Measurements from ENCODE around the gene DCHS1. TPM values are rescaled to one million over a fixed set of nuclear protein-coding genes. Genes with fewer than 3 reads are reported as not detected.

The DCHS1 gene
- total and polyA plus RNA-seq, 2 experiments from 2014 or later, result 16.0 to 60.2 TPM

DNA sequence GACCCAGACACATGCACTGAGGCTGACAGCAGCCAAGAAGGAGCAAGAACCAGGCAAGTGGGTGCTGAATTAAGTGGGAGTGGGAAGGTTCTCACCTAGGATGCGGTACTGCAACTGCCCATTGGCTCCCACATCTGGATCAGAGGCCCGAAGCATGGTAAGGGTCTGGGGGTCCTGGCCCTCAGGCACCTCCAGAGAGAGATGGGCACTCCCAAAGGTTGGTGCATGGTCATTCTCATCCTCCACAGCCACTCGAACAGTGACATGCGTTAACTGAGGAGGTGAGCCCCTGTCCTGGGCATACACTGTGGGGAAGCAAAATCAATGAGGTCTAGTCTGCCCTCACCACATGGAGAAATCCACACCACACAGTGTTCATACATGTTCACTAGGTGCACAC is 27.1 kb downstream of the DCHS1 start:
- no peak overlapping the region for H3K27ac ChIP-seq
- DNase-seq (ENCODE audit: low read depth in 1 of 2, low spot score in 1 of 2), result no peak
- peaks cover 3% of the 10 kb centered on the region for H3K4me1 ChIP-seq (ENCODE audit: low read depth)
- H3K4me3 ChIP-seq, result no peak overlapping the region
- no peaks in the 10 kb centered on the region for H3K9me3 ChIP-seq (ENCODE audit: low read depth)
- H3K36me3 ChIP-seq, result peaks cover 47% of the 10 kb centered on the region
- H3K27me3 ChIP-seq, result peaks cover 28% of the 10 kb centered on the region
- TF ChIP-seq, protein P1, sequence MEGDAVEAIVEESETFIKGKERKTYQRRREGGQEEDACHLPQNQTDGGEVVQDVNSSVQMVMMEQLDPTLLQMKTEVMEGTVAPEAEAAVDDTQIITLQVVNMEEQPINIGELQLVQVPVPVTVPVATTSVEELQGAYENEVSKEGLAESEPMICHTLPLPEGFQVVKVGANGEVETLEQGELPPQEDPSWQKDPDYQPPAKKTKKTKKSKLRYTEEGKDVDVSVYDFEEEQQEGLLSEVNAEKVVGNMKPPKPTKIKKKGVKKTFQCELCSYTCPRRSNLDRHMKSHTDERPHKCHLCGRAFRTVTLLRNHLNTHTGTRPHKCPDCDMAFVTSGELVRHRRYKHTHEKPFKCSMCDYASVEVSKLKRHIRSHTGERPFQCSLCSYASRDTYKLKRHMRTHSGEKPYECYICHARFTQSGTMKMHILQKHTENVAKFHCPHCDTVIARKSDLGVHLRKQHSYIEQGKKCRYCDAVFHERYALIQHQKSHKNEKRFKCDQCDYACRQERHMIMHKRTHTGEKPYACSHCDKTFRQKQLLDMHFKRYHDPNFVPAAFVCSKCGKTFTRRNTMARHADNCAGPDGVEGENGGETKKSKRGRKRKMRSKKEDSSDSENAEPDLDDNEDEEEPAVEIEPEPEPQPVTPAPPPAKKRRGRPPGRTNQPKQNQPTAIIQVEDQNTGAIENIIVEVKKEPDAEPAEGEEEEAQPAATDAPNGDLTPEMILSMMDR (IDR thresholded peaks at IDR 0.05; ENCODE audit: low read depth, low read length), result no peak

DNA sequence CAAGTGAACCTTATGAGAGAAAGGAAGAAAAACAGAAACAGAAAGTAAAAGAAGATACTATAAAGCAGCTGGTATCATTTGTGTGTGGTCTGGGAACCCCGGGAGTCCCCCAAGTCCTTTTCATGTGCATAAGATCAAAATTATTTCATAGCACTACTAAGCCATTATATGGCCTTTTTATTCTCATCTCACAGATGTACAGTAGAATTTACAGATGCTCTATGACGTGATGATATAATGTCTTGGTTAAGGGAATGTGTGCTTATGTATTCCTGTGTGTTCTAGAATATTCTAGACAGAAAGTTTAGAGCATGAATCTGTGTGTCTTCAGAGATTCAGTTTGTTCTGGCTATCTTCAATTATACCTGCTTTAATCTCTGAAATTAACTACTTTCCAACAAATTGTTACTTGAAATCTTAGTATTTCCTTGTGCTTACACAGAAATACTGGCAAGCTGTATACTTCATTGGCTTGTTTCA is 27.8 kb downstream of the DCHS1 start:
- TF ChIP-seq, protein P1 (IDR thresholded peaks at IDR 0.05; ENCODE audit: low read depth, low read length), result no peak
- H3K27me3 ChIP-seq, result peaks cover 28% of the 10 kb centered on the region
- H3K4me3 ChIP-seq, result no peak overlapping the region
- peaks cover 40% of the 10 kb centered on the region for H3K36me3 ChIP-seq
- H3K9me3 ChIP-seq (ENCODE audit: low read depth), result no peaks in the 10 kb centered on the region
- no peak for DNase-seq (ENCODE audit: low read depth in 1 of 2, low spot score in 1 of 2)
- H3K27ac ChIP-seq, result no peak overlapping the region
- H3K4me1 ChIP-seq (ENCODE audit: low read depth), result no peaks in the 10 kb centered on the region

DNA sequence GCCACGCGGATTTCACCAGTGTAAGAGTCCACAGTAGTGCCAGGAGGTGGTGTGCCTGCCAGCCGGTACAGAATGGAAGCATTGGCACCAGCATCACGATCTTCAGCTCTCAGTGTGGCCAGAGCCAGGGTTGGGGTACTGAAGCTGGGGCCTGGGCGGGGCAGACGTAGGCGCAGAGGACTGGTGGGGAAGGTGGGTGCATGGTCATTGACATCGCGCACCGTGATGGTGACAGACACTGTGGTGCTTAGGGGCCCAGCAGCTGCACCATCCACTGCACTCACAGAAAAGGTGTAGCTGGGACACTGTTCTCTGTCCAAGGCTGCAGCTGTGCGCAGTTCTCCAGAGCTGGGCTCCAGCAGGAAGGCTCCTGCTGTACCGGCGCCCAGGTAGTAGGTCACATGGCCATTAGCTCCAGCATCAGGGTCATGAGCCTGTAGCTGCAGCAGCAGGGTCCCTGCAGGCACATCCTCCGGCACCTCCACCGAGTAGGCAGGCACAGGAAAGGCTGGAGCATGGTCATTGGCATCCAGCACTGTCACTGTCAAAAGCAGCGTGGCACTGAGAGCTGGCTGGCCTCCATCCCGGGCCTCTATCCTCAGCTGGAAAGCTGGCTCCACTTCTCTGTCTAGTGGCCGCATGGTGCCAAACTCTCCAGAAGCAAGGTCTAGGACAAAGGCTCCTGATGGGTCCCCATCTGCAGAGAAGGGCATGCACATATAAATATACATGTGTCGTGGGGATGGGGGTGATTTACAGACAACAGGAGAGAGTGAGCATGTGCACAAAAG is 28.4 kb downstream of the DCHS1 start:
- TF ChIP-seq, protein P1 (IDR thresholded peaks at IDR 0.05; ENCODE audit: low read depth, low read length), result no peak
- peaks cover 25% of the 10 kb centered on the region for H3K27me3 ChIP-seq
- no peaks in the 10 kb centered on the region for H3K4me1 ChIP-seq (ENCODE audit: low read depth)
- H3K9me3 ChIP-seq (ENCODE audit: low read depth), result no peaks in the 10 kb centered on the region
- H3K4me3 ChIP-seq, result no peak overlapping the region
- H3K27ac ChIP-seq, result no peak overlapping the region
- H3K36me3 ChIP-seq, result peaks cover 39% of the 10 kb centered on the region
- no peak for DNase-seq (ENCODE audit: low read depth in 1 of 2, low spot score in 1 of 2)

DNA sequence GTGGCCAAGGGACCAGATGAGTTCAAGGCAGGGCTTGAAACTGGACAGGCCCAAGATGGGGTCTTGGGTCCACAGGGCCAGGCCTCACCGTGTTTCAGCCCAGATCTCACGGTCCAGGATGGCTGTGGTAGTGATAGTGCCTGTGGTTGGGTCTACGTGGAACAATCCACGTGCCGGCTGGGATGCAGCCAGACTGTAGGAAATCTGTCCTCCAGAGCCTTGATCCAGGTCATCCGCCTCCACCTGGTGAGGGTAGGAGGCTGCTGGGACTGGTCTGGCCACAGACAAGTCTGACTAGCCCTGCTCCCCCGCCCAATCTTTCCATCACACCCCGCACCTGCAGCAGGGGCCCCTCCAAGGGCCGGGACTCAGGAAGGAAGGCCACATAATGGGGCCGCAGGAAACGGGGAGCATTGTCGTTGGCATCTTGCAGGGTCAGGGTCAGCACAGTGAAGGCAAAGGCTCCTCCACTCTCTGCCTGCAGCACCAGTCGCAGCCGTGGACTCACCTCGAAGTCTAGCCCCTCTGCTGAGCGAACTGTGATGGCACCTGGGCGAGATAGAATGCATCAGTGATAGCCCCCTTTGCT is 29.7 kb downstream of the DCHS1 start:
- no peak overlapping the region for H3K27ac ChIP-seq
- H3K4me1 ChIP-seq (ENCODE audit: low read depth), result no peaks in the 10 kb centered on the region
- H3K36me3 ChIP-seq, result peaks cover 32% of the 10 kb centered on the region
- H3K9me3 ChIP-seq (ENCODE audit: low read depth), result no peaks in the 10 kb centered on the region
- H3K27me3 ChIP-seq, result peaks cover 13% of the 10 kb centered on the region
- DNase-seq (ENCODE audit: low read depth in 1 of 2, low spot score in 1 of 2), result no peak
- TF ChIP-seq, protein P1 (IDR thresholded peaks at IDR 0.05; ENCODE audit: low read depth, low read length), result no peak
- no peak overlapping the region for H3K4me3 ChIP-seq

DNA sequence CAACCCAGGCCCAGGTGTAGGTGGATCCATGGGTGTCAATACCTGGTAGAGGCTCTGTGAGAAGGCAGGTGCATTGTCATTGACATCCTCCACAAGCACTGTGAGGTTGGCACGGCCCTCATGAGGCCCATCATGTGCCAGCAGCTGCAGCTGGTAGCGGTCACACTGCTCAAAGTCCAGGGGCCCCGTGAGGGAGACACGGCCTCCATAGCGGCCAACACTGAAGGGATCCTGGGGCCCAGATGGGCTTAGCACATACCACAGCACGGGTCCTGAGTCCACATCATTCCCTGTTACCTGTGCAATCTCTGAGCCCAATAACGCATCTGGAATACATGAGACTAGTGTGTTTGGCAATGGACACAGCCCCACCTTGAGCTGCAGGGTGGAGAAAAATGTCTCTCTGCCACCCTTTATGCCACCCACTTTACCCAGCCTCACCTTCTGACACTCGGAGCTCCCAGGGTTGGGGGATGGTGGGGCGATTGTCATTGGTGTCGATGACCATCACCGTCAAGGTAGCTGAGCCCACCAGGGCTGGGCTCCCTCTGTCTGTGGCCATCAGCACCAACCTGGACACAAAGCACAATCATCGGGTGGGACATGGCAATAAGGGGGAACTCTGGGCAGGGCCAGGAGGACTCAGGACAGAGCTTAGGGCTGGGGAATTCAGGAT is 30.3 kb downstream of the DCHS1 start:
- Histone ChIP-seq H3K9me3 (ENCODE audit: low read depth) (no peaks in the 10 kb centered on the region), H3K27ac (no peak overlapping the region), H3K27me3 (peaks cover 7% of the 10 kb centered on the region), H3K4me1 (ENCODE audit: low read depth) (no peaks in the 10 kb centered on the region), H3K36me3 (peaks cover 32% of the 10 kb centered on the region), H3K4me3 (no peak overlapping the region)
- TF ChIP-seq, protein P1 (IDR thresholded peaks at IDR 0.05; ENCODE audit: low read depth, low read length), result no peak
- DNase-seq (ENCODE audit: low read depth in 1 of 2, low spot score in 1 of 2), result no peak

Measured in cardiac muscle cell (in vitro differentiated cells and primary cell).